ENCODE data around the gene KRTAP2-4. TPM values are rescaled to one million over a fixed set of nuclear protein-coding genes. Genes with fewer than 3 reads are reported as not detected.
"Not testable (repeated sequence)": the region's sequence is repeated elsewhere in the genome, so short reads cannot be mapped to it uniquely, and the experiment has no call there.

Gene KRTAP2-4
- polyA plus RNA-seq, 3 donors: not detected

DNA sequence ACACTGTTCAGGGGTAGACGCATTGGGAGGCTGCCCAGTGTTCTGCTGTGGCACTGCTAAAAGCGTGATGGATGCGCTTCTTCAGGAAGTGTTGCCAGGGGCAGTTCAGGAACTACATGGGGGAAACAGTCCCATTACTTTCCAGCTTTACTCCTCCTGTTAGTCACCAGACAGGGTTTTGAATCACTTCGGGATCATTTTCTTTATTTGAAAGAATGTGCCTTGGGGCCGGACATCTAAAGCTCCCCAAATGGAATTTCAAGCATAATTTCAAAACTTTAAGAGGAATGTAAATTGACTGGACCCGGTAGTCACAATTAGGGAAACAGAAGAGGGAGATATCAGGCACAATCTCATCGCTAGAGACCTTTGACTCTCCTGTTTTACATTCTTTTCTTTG is 17.2 kb downstream of the KRTAP2-4 start:
- DNase-seq (ENCODE audit: extremely low read depth in 1 of 11, low read depth in 9 of 11, low spot score in 4 of 11): no peak

DNA sequence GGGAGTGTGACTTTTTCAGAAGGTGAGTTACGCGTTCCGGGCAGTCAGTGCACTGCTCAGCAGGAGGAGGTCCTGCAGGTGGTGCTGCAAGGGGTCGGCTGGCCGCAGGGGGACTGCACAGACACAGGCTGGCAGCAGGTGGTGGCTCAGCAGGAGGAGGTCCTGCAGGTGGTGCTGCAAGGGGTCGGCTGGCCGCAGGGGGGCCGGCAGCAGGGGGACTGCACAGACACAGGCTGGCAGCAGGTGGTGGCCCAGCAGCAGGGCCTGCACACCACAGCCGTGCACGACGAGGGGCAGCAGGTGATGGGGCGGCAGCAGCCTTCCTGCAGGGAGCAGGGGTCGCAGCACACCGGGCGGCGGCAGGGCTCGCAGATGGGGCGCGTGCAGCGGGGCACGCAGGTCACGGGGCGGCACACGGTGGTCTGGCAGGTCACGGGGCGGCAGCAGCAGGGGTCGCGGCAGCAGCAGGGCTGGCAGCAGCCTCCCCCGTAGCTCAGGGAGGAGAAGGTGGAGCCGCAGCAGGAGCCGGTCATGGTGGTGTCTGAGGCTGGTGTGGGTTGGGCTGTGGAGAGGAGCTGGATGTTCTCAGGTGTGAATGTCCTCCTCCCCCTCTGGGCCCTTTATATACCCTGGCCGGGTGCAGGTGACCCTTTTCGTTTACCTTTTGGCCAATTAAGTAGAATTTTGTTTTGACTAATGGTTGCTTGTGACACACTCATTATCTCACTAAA is 18.8 kb downstream of the KRTAP2-4 start, which contains the start of gene KRTAP2-1:
Gene KRTAP2-1 (minus strand): TSS at position 582 of the 731 bp plus-strand sequence. CDS start 49 bp downstream, at position 533.
- DNase-seq (ENCODE audit: extremely low read depth in 1 of 11, low read depth in 9 of 11, low spot score in 4 of 11): not testable (repeated sequence)

- DNase-seq (ENCODE audit: extremely low read depth in 1 of 11, low read depth in 9 of 11, low spot score in 4 of 11): no peak
Measured at GRCh38 chr17:41042953-41043352, 22.7 kb downstream of the KRTAP2-4 start.

GRCh38 chr17:41040783-41041571 is 24.7 kb downstream of the KRTAP2-4 start, which contains the start of gene KRTAP1-1:
Gene KRTAP1-1 (minus strand): TSS chr17:41041450. CDS start chr17:41041397, 53 bp downstream.
- DNase-seq (ENCODE audit: extremely low read depth in 1 of 11, low read depth in 9 of 11, low spot score in 4 of 11): not testable (repeated sequence)

GRCh38 chr17:41037853-41038350 is 27.8 kb downstream of the KRTAP2-4 start:
- no peak for DNase-seq (ENCODE audit: extremely low read depth in 1 of 11, low read depth in 9 of 11, low spot score in 4 of 11)

GRCh38 chr17:41034346-41034935 is 31.2 kb downstream of the KRTAP2-4 start, which contains the start of gene KRTAP1-3:
Gene KRTAP1-3 (minus strand): TSS chr17:41034874. CDS start chr17:41034821, 53 bp downstream.
- not testable (repeated sequence) for DNase-seq (ENCODE audit: extremely low read depth in 1 of 11, low read depth in 9 of 11, low spot score in 4 of 11)

DNA sequence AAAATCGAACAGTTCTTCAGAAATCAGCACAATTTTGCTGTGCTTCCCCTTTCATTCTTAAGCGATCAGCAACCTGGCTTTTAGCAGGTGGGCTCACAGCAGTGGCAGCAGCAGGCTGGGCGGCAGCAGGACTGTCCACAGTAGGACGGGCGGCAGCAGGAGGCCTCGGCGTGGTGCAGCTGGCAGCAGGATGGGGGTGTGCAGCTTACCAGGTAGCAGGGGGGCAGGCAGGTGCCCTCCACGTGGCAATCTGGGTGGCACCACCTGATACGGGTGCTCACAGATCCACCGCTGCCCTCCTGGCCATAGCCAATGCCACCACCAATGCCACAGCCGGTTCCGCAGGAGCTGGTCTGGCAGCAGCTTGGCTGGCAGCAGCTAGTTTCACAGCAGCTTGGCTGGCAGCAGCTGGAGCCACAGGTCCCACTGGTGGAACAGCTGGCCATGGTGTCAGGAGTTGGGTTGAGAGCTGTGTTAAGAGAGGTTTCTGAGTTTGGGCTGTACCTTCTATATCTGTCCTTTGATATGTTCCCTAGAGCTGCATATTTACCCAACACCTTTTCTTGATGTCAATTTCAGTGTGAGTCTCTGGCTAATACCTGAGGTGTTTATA is 35.9 kb downstream of the KRTAP2-4 start, which contains the start of gene KRTAP1-4:
Gene KRTAP1-4 (minus strand): TSS at position 563 of the 613 bp plus-strand sequence. CDS start 117 bp downstream, at position 446.
- no peak for DNase-seq (ENCODE audit: extremely low read depth in 1 of 11, low read depth in 9 of 11, low spot score in 4 of 11)

- DNase-seq (ENCODE audit: extremely low read depth in 1 of 11, low read depth in 9 of 11, low spot score in 4 of 11): no peak
Measured at GRCh38 chr17:41026715-41027471, 38.8 kb downstream of the KRTAP2-4 start, which contains the start of gene KRTAP1-5. Gene KRTAP1-5 (minus strand): TSS chr17:41027208. CDS start chr17:41027155, 53 bp downstream.

GRCh38 chr17:41024697-41025096 is 41.0 kb downstream of the KRTAP2-4 start:
- no peak for DNase-seq (ENCODE audit: extremely low read depth in 1 of 11, low read depth in 9 of 11, low spot score in 4 of 11)

- DNase-seq (ENCODE audit: extremely low read depth in 1 of 11, low read depth in 9 of 11, low spot score in 4 of 11): no peak
Measured at GRCh38 chr17:41020336-41020735, 45.3 kb downstream of the KRTAP2-4 start.

GRCh38 chr17:41019415-41019814 is 46.3 kb downstream of the KRTAP2-4 start:
- no peak for DNase-seq (ENCODE audit: extremely low read depth in 1 of 11, low read depth in 9 of 11, low spot score in 4 of 11)

DNA sequence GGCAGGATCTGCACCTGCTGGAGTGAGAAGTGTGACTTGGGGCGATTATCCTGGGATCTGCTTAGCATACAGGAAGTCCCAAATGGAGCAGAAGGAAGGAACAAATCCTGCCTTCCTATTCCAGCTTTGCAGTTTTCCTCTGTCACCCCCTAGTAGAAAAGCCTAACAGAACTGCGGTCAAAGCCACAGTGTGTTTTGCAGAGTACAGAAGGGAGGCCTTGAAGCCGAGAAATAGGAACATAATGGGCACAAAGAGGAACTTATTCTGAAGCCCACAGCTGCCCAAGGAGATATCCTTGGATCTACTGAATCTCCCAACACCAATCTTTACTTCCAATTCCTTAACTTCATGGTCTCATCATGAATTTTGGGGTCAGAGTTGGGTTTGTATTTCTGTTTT is 47.1 kb downstream of the KRTAP2-4 start:
- DNase-seq (ENCODE audit: extremely low read depth in 1 of 11, low read depth in 9 of 11, low spot score in 4 of 11): no peak

DNA sequence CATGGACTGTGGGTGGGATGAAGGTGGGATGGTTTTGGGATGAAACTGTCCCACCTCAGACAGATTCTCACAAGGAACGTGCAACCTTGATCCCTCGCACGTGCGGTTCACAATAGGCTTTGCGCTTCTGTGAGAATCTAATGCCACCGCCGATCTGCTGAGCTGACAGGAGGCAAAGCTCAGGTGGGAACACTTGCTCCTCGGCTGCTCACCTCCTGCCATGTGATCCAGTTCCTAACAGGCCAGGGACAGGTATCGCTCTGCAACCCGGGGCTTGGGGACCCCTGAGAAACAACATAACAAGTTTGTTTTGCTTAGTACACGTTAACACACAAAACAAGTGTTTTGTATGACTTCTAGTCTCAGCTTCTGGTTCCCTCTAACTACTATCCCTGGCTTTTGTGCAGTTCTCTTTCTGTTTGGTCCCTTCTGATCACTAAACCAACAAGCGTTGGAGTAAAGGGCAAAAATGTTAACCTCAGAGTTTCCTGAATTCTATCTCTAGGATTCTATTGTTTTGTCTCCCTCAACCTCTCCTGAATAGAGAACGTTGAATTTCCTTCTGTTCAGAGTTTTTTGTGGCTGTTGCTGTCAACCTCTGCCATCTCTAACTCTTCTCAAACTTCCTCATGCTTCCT is 49.0 kb downstream of the KRTAP2-4 start:
- no peak for DNase-seq (ENCODE audit: extremely low read depth in 1 of 11, low read depth in 9 of 11, low spot score in 4 of 11)

DNA sequence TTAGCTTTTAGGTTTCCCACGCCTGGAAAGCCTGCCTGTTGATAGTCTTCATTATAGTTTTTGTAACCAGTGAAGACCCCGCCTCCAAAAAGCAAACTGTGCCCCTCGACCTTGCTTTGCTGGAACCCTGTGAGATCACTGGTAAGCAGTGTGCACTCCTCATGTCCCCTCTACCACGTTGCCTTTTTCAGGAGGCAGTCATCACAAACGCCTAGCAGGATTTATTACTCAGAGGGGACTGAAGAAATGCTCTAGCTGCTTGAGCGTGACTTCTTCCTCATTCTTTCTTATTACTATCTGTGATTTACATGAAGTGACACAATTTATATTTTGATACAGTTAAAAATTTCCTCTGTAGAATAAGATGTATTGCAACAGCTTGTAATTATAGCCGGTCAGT is 50.2 kb downstream of the KRTAP2-4 start:
- no peak for DNase-seq (ENCODE audit: extremely low read depth in 1 of 11, low read depth in 9 of 11, low spot score in 4 of 11)
